AG04450 (cell line): ENCODE measurements around the gene CDK12. TPM values are rescaled to one million over a fixed set of nuclear protein-coding genes. Genes with fewer than 3 reads are reported as not detected.

Source experiments
- CTCF ChIA-PET: fragments of 300-600, 350-600 bp; formaldehyde crosslinking; extraction: SDS; loops from one replicate; lab custom pipeline; 2022; ENCODE audit warnings: antibody characterized with exemption, inconsistent platforms; lab: Charles Lee
- POLR2A ChIA-PET: fragments of 350-600 bp; formaldehyde crosslinking; extraction: SDS; loops from one replicate; lab custom pipeline; 2021; ENCODE audit warnings: antibody characterized with exemption, inconsistent platforms; lab: Yijun Ruan, JAX
- DNase-seq: peaks from one replicate; pipeline ENCODE4 v3.0.0-alpha.2; 2011; ENCODE audit warnings: low read depth, low spot score
- H3K27ac ChIP-seq: one replicate; pipeline ENCODE4 v1.5.1; 2012; ENCODE audit warnings: low read depth, low read length, control low read depth
- H3K27me3 ChIP-seq: one replicate; pipeline ENCODE4 v1.6.0; 2012; ENCODE audit warnings: low read length; ENCODE audit not compliant: control insufficient read depth, insufficient read depth
- H3K4me3 ChIP-seq: 2 replicates; pipeline ENCODE4 v1.5.1; 2011; ENCODE audit warnings: mild to moderate bottlenecking, low read depth, low read length, control low read depth
- H3K9me3 ChIP-seq: 2 replicates; pipeline ENCODE4 v1.5.1; 2012; ENCODE audit warnings: low read length; ENCODE audit not compliant: control insufficient read depth, insufficient read depth
- polyA plus RNA-seq: library from polyadenylated mRNA; depleted of rRNA; stranded (reverse); fragments of >200 nt; gene quantifications from 2 replicates; pipeline ENCODE4 v1.2.3, GENCODE V29; 2011
- TF ChIP-seq, protein P1 (sequence below): IDR thresholded peaks from 2 replicates; pipeline ENCODE4 v1.5.1; 2011; ENCODE audit warnings: low read depth, low read length, control low read depth, inconsistent platforms

Gene CDK12
- polyA plus RNA-seq, 1 experiment: 21.7 TPM

DNA sequence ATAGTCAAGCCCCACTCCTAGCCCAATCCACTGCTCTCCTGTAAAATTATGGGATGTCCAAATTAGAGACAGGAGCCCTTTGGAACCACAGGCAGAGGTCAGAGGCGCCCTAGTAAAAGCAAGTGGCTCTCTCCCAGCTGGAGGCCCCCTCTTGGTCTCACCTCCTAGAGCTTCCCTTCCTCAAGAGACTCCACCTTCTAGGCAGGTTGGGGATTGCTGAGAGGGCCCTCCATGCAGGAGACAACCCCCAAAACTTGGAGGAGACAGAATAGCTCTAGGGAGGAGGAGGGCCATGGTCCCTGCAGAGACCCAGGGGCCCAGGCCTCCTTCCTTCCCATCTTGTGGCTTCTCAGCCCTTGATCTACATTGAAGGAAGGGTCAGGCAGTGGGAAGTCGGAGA lies 117.0 kb downstream of the CDK12 start:
- H3K27ac ChIP-seq: no peak overlapping the region
- TF ChIP-seq, protein P1, sequence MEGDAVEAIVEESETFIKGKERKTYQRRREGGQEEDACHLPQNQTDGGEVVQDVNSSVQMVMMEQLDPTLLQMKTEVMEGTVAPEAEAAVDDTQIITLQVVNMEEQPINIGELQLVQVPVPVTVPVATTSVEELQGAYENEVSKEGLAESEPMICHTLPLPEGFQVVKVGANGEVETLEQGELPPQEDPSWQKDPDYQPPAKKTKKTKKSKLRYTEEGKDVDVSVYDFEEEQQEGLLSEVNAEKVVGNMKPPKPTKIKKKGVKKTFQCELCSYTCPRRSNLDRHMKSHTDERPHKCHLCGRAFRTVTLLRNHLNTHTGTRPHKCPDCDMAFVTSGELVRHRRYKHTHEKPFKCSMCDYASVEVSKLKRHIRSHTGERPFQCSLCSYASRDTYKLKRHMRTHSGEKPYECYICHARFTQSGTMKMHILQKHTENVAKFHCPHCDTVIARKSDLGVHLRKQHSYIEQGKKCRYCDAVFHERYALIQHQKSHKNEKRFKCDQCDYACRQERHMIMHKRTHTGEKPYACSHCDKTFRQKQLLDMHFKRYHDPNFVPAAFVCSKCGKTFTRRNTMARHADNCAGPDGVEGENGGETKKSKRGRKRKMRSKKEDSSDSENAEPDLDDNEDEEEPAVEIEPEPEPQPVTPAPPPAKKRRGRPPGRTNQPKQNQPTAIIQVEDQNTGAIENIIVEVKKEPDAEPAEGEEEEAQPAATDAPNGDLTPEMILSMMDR: no peak
- CTCF ChIA-PET: interaction anchor here (1.7 kb wide), 1 partner anchor 45 kb away, joined by 6 read pairs; no protein-coding TSS in a partner anchor
- H3K9me3 ChIP-seq: no peaks in the 10 kb centered on the region
- no peak overlapping the region for H3K4me3 ChIP-seq
- no peak for DNase-seq
- H3K27me3 ChIP-seq: peaks cover 32% of the 10 kb centered on the region
- POLR2A ChIA-PET: no interaction called here

DNA sequence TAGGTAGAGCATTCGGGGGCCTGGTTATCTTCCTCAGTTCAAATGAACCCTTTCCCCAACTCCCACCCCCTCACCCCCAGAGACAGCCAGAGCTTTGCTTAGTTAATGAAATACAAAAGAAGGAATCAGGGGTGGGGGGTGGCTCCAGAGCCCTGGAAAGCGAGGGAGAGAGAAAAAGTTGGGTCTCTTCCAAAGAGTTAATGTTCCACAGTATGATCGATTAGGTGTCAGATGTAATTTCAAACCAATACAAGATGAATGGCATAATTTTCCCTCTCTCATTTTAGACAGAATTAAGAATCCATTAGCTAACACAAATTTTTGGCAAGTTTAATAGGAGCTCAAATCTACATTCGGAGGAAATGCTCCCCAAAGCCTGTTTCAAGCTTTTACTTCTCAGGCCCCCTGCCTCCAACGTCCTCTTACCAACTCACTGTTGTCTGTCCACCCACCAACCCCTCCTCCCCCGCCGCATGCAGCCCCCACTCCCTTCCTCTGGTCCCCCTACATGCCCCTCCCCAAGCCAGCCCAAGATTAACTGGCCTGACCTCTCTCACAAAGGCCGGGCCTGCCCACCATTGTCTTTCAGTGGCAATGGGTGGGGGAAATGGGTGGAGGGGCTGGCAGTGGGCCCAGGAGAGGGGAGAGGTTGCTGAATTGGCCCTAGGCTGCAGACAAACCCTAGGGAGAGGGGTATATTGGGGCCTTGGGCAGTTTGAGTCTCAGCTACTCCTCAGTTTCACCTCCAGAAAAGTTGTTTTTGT lies 118.2 kb downstream of the CDK12 start:
- ChIA-PET POLR2A (no interaction called here), CTCF (interaction anchor here (0.6 to 2.0 kb wide), 4 partner anchors 31 to 74 kb away, joined by 3 to 9 read pairs (median 4); no protein-coding TSS in a partner anchor)
- peaks cover 32% of the 10 kb centered on the region for H3K27me3 ChIP-seq
- no peak overlapping the region for H3K27ac ChIP-seq
- no peak for DNase-seq
- no peak overlapping the region for H3K4me3 ChIP-seq
- no peaks in the 10 kb centered on the region for H3K9me3 ChIP-seq
- TF ChIP-seq, protein P1: no peak

DNA sequence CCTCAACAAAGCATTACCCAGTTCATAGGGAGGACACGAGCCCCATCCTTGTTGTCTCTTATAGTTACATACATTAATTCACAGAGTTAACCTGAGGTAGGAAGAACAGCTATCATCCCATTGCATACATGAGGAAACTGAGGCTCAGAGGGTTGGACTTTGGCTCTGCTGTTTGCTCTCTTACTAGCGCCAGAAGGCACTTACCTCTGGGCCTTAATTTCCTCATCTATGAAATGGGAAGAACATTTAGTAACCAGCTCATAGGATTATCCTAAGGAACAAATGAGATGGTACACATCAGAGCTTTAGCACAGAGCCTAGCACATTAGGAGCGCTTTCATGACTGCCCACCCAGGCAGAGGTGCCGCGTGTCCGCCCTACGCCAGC lies 118.8 kb downstream of the CDK12 start:
- peaks cover 32% of the 10 kb centered on the region for H3K27me3 ChIP-seq
- TF ChIP-seq, protein P1: no peak
- CTCF ChIA-PET: interaction anchor here (0.8 to 2.0 kb wide), 2 partner anchors 32 to 42 kb away, joined by 3 to 9 read pairs; no protein-coding TSS in a partner anchor
- DNase-seq: no peak
- H3K4me3 ChIP-seq: no peak overlapping the region
- POLR2A ChIA-PET: no interaction called here
- H3K9me3 ChIP-seq: no peaks in the 10 kb centered on the region
- no peak overlapping the region for H3K27ac ChIP-seq

DNA sequence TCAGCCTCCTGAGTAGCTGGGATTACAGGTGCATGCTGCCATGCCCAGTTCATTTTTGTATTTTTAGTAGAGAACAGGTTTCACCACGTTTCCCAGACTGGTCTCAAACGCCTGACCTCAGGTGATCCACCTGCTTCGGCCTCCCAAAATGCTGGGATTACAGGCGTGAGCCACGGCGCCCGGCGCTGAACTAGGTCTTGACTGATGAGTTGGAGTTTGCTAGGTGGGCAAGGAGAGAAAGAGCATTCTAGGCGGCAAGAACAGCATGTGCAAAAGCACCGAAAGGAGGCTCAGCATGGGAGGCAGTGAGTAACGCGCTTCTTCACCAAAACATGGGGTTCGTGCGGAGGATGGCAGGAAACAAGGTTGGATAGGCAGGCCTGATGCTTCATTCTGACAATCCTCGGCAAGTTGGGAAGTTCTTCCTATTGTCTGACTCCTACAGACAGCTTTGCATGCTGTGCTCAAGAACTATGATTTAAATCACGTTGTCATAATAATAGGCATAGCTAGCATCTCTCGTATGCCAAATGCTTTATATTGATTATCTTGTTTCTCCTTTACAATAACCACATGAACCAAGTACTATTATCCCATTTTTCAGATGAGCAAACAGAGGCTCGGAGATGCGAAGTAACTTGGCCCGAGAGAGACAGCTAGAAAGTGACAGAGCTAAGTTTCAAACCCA lies 119.9 kb downstream of the CDK12 start:
- peaks cover 32% of the 10 kb centered on the region for H3K27me3 ChIP-seq
- H3K4me3 ChIP-seq: no peak overlapping the region
- H3K27ac ChIP-seq: no peak overlapping the region
- TF ChIP-seq, protein P1: no peak
- no peak for DNase-seq
- ChIA-PET POLR2A (interaction anchor here (0.6 to 0.8 kb wide), 2 partner anchors 7 to 130 kb away, joined by 4 to 7 read pairs; partner anchors contain the start of gene MED1), CTCF (interaction anchor here (1.0 kb wide), 1 partner anchor 41 kb away, joined by 3 read pairs; no protein-coding TSS in a partner anchor)
- no peaks in the 10 kb centered on the region for H3K9me3 ChIP-seq
